Astrocyte of the cerebellum (primary cell): Measurements from ENCODE around the gene ELL3.
A peak's percentile ranks its signal among the peaks of the same experiment; 100 is the strongest.

ENCODE experiments used
- DNase-seq: peaks from one replicate; pipeline ENCODE4 v3.0.0-alpha.2; 2011; ENCODE audit warnings: low read depth
- H3K4me3 ChIP-seq: 2 replicates; pipeline ENCODE4 v1.5.1; 2011; ENCODE audit warnings: mild to moderate bottlenecking, low read depth, low read length, moderate library complexity
- in situ Hi-C: cut with HindIII; loops from 2 replicates; pipeline ENCODE4 v1.10.0; 2017; ENCODE audit warnings: low sequenced_read_pairs
- TF ChIP-seq, protein P1 (sequence below): IDR thresholded peaks from 2 replicates; pipeline ENCODE4 v1.5.1; 2012; ENCODE audit warnings: low read length, low read depth, moderate library complexity, mild to moderate bottlenecking; ENCODE audit errors: missing control alignments

ELL3 gene

DNA sequence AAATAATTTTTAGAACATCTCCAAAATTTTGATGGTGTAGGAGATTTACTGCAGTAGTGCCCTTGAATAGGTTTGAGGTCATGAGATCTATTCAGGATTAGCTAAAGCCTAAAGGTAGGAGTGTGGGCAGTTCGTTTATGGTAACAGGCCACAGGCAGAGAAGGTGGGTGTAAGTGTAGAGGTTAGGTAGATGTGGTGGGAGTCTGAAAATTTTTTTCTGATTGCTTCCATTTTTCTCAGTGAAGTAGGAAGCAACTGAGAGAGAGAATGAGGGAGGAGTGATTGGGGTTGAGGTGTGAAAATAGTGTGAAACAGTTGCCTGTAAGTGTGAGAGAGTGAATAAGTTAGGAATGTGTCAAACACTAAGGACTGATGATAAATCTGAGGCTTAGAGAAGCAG lies 2.2 kb upstream of the ELL3 start:
- in situ Hi-C loops = no loop called here
- H3K4me3 ChIP-seq = no peak overlapping the region
- TF ChIP-seq, protein P1, sequence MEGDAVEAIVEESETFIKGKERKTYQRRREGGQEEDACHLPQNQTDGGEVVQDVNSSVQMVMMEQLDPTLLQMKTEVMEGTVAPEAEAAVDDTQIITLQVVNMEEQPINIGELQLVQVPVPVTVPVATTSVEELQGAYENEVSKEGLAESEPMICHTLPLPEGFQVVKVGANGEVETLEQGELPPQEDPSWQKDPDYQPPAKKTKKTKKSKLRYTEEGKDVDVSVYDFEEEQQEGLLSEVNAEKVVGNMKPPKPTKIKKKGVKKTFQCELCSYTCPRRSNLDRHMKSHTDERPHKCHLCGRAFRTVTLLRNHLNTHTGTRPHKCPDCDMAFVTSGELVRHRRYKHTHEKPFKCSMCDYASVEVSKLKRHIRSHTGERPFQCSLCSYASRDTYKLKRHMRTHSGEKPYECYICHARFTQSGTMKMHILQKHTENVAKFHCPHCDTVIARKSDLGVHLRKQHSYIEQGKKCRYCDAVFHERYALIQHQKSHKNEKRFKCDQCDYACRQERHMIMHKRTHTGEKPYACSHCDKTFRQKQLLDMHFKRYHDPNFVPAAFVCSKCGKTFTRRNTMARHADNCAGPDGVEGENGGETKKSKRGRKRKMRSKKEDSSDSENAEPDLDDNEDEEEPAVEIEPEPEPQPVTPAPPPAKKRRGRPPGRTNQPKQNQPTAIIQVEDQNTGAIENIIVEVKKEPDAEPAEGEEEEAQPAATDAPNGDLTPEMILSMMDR = no peak
- no peak for DNase-seq

- peak overlapping the region; percentile 52 for H3K4me3 ChIP-seq
- no peak for DNase-seq
- in situ Hi-C loops = no loop called here
- TF ChIP-seq, protein P1 = peak; percentile 64
These were observed 625 bp upstream of the ELL3 start for GRCh38 chr15:43777267-43777914.

- DNase-seq = no peak
- H3K4me3 ChIP-seq = peak overlapping the region; percentile 52
- TF ChIP-seq, protein P1 = no peak
- in situ Hi-C loops = no loop called here
These were observed 557 bp downstream of the ELL3 start for GRCh38 chr15:43776101-43776717.

GRCh38 chr15:43775411-43775965 lies 1.3 kb downstream of the ELL3 start:
- TF ChIP-seq, protein P1 = peak; percentile 42
- no peak overlapping the region for H3K4me3 ChIP-seq
- no peak for DNase-seq
- in situ Hi-C loops = no loop called here

- H3K4me3 ChIP-seq = no peak overlapping the region
- TF ChIP-seq, protein P1 = no peak
- in situ Hi-C loops = no loop called here
- DNase-seq = no peak
These were observed 2.7 kb downstream of the ELL3 start for GRCh38 chr15:43774062-43774461.

- in situ Hi-C loops = no loop called here
These were observed 4.1 kb downstream of the ELL3 start for GRCh38 chr15:43772624-43773023.

More at GRCh38 chr15:43772624-43773023, 4.1 kb downstream of the ELL3 start:
- no peak overlapping the region for H3K4me3 ChIP-seq
- no peak for DNase-seq
- TF ChIP-seq, protein P1 = no peak
